Ishikawa (cell line): Measurements from ENCODE around the gene C12orf43.

Source experiments
- CEBPB ChIP-seq: IDR thresholded peaks from 2 replicates; pipeline ENCODE4 v1.6.1; 2012
- CREB1 ChIP-seq: IDR thresholded peaks from 2 replicates; pipeline ENCODE4 v1.6.1; 2012; ENCODE audit warnings: low read depth
- EGR1 ChIP-seq: IDR thresholded peaks from 2 replicates; pipeline ENCODE4 v1.6.1; 2012
- EP300 ChIP-seq: IDR thresholded peaks from 2 replicates; pipeline ENCODE4 v1.6.1; 2012; ENCODE audit warnings: borderline replicate concordance
- FOXM1 ChIP-seq: IDR thresholded peaks from 2 replicates; pipeline ENCODE4 v1.6.1; 2012; ENCODE audit warnings: low read depth, borderline replicate concordance
- MAX ChIP-seq: IDR thresholded peaks from 2 replicates; pipeline ENCODE4 v1.6.1; 2012
- NFIC ChIP-seq: IDR thresholded peaks from 2 replicates; pipeline ENCODE4 v1.6.1; 2012
- RAD21 ChIP-seq: IDR thresholded peaks from 2 replicates; pipeline ENCODE4 v1.6.1; 2012; ENCODE audit warnings: low read depth
- REST ChIP-seq: IDR thresholded peaks from 2 replicates; pipeline ENCODE4 v1.6.1; 2012; ENCODE audit warnings: low read depth, mild to moderate bottlenecking
- TAF1 ChIP-seq: IDR thresholded peaks from 2 replicates; pipeline ENCODE4 v1.6.1; 2012; ENCODE audit warnings: low read depth, mild to moderate bottlenecking
- TCF12 ChIP-seq: IDR thresholded peaks from 2 replicates; pipeline ENCODE4 v1.6.1; 2012; ENCODE audit warnings: low read depth
- TEAD4 ChIP-seq: IDR thresholded peaks from 2 replicates; pipeline ENCODE4 v1.6.1; 2012
- USF1 ChIP-seq: IDR thresholded peaks from 2 replicates; pipeline ENCODE4 v1.6.1; 2012
- YY1 ChIP-seq: IDR thresholded peaks from 2 replicates; pipeline ENCODE4 v1.6.1; 2012; ENCODE audit warnings: low read depth
- ZBTB7A ChIP-seq: IDR thresholded peaks from 2 replicates; pipeline ENCODE4 v1.6.1; 2012; ENCODE audit warnings: low read depth

Gene C12orf43

GRCh38 chr12:121017966-121018491, 1.7 kb upstream of the C12orf43 start:
- TF ChIP-seq MAX (no peak), FOXM1 (no peak), EGR1 (no peak), TEAD4 (no peak), RAD21 (no peak), NFIC (no peak), ZBTB7A (no peak), EP300 (no peak), REST (no peak), CEBPB (no peak), CREB1 (no peak), TAF1 (no peak), USF1 (no peak), YY1 (no peak)

GRCh38 chr12:121013715-121014114, 2.6 kb downstream of the C12orf43 start:
- no peak for TF ChIP-seq TAF1
- TF ChIP-seq TEAD4 = no peak
- no peak for TF ChIP-seq TCF12
- no peak for TF ChIP-seq NFIC
- TF ChIP-seq FOXM1 = no peak

- TF ChIP-seq REST (no peak), MAX (no peak), FOXM1 (no peak), USF1 (no peak), EP300 (no peak), YY1 (no peak), EGR1 (no peak), RAD21 (no peak), CEBPB (no peak), CREB1 (no peak)
Measured at GRCh38 chr12:121011820-121012219, 4.5 kb downstream of the C12orf43 start.

GRCh38 chr12:121010860-121011259, 5.4 kb downstream of the C12orf43 start:
- TF ChIP-seq NFIC (no peak), USF1 (no peak), CREB1 (no peak), EP300 (no peak), YY1 (no peak), CEBPB (no peak), RAD21 (no peak), EGR1 (no peak), FOXM1 (no peak), TCF12 (no peak), MAX (no peak), ZBTB7A (no peak), REST (no peak), TEAD4 (no peak), TAF1 (no peak)
